Central memory CD4-positive, alpha-beta T cell (primary cell): ENCODE data around the gene AUTS2.
A peak's percentile ranks its signal among the peaks of the same experiment; 100 is the strongest.
"Not testable (repeated sequence)": the region's sequence is repeated elsewhere in the genome, so short reads cannot be mapped to it uniquely, and the experiment has no call there.

Source experiments
- DNase-seq: peaks from one replicate; pipeline ENCODE4 v3.0.0; 2022

AUTS2 gene

DNA sequence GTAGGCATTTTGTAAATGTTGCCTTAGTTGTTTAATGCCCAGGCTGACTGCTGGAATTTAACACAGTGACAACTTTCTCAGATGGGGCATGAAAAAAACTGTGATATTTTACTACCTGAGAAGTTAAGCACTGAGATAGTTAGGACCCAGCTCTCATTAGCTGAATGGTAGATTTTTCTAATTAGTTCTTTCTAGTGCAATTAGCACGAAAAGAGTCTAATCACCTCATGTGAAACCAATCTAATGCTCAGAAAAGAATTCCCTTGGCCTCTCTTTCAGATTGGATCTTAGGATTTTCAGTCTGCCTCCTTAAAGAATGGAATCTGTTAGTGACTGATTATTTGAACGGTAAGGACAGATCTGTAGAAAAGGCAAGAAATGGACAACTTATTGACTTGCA, 743.2 kb downstream of the AUTS2 start:
- DNase-seq: no peak

DNA sequence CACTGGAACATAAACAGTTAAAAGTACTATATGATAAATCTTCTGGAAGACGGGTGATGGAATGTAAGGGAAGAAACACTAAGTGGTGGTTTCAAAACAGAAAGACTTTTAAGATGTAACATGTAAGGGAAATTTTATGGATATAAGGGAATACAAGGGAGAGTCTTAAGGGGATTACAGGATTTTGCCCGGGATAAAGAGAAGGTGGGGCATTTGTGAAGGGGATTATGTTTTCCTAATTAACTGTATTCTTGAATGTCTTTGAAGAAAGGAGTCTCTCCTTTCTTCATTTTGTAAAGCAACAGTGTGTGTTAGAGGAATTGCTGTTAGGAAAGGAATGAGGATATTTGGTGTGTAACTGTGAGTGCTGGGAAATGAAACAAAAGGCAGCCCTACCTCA, 745.2 kb downstream of the AUTS2 start:
- DNase-seq: no peak

DNA sequence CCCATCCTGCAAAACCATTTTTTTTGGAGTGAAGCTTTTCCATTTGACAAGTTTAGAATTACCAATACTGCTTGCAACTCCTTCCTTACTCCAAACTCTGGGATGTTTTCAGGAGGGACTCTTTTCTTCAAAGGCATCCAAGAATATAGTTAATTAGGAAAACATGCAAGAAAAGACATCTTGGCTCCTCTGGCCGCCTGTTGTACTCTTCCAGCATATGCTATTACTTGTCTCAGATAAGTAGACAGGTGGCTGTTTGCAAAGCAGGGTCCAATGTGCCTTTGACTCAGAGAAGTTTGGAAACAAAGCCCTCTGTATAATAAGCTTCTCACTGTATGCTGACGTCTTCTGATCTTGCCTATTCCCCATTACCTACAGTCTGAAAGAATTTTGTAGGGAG, 746.5 kb downstream of the AUTS2 start:
- no peak for DNase-seq

DNA sequence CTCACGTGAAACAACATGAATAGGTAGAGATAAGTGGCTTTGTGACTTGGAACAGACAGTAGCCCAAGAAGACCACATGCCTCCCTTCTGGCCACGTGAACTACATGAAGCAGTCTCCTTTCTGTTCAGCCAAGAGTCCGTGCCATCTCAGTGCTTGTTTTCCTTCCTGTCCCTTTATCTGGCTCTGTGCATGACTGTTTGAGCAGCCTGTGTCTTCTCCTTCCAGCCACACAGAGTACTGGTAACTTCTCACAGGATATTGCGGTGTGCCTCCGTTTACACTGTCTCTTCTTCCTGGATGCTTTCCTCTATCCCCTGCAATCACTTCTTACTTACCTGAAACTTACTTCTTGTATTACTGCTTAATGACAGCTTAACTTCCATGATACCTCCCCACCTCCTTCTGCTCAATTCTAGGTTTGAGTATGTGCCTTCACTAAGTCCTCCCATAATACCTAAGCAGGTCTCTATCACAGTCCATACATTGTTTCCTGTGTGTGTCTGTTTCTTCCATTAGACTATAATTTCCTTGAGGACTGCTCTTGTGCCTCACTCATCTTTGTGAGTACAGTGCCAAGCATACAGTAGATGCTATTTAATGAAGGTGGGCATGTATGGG, 748.7 kb downstream of the AUTS2 start:
- no peak for DNase-seq

DNA sequence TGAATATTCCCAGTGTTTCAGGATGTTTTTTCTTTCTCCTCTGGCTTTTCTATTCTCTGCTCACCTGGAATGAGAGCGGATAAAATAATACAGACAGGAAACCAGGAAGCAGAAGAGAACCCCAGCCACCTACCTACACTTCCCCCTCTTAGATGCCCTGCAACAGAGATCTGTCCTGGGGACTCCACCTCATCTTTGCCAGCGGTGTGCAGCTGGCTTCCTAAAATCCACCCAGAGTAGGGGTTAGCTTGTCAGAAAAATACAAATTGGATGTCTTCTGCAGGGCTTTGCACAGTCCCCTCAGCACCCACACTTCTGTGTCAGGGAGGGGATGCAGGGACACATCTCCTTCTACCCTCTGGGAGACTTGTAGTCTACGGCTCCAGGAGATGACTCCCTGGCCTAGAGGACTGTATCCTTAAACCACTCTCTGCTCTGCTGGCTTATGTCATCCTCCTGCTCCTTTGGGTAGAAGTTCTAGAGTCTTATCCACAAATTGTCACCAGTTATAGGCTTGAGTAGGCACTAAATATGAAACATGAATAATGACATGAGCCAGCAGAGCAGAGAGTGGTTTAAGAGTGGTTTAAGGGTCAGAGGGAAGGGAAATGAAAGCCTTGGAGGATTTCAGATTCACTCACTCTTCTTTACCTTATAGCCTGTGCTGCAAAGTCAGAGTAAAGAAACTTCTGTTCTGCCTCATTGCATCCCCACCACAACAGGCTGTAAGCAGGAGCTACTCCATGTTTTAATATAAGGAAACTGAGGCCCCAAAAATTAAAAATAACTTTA, 749.4 kb downstream of the AUTS2 start:
- DNase-seq: no peak

DNA sequence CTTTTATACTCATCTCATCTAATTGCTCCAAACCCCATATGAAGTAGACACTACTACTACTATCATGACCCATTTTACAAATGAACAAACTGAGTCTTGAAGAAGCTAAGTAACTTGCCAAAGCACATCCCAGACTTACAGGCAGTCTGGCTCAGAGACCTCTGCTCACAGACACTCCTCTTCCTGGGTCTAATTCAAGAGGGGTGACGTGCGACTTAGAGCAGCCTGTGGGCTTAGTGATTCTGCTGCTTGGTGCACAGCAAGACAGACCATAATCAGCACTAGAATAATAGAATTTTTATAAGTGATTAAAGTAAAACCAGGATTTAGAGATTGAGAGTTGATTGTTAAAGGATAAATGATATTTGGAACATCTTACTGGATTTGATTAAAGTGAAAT, 750.8 kb downstream of the AUTS2 start:
- DNase-seq: no peak

DNA sequence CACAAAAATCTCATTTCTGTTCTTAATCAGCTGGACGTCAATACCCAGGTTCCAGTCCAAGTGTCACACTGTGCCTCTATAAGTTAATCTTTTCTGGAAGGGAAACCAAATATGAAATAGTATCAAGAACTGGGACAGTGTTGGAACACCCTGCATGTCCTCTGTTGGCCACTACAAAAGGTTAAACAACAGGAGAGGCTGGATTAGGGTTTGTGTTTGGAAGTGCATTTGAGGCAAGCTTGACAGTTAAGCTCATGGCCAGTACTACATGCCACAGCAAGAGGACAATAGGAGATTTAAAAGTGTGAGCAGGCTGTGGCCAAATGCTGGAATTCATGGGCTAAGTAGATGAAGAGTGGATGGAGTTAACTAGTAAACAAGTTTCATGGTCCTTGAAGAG, 751.5 kb downstream of the AUTS2 start:
- no peak for DNase-seq

GRCh38 chr7:70352088-70352487, 753.8 kb downstream of the AUTS2 start:
- DNase-seq: no peak

DNA sequence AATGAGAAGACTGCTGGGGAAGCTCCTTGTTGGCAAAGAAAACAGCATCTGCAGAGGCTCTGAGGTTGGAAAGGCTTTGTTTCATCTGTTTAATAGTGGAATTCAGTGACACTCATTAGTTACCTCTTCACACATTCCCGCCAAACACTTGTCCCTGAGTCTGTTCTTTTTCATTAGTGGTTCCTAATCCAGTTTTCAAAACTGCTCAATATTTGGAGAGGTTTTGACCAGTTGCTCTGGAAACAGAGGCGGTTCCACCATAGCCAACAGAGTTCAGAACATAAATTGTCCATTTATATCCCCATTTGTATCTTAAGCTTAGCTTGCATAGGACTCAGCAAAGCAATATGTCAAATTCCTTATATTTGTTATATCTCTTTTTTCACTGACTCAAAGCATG, 754.6 kb downstream of the AUTS2 start:
- no peak for DNase-seq

DNA sequence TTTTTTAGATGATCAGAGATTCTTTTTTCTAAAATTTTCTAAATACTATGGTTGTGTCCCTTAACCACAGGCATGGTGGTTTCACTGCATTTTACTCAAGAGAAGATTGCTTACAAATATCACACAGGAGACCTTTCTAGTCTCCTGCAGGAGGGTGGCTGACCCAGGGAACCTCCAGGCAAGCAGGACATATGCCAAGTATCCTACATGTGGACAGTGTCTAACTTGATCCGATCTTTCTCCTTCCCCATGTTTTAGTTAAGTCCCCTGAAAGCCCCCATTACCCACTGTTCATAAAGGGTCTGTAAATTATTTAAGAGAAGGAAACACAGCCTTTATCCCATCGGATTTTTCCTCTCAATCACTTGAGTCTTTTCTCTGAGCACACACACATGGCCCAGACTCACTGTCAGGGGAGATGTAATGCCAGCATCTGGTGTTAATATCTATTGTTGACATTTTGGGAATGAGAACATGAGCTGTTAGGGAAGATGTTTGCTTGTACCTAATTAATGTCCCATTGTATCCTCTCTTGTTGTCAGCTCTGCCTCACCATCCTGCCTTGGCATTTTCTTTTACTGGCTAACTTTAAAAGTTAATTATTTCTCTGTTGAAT, 755.2 kb downstream of the AUTS2 start:
- no peak for DNase-seq

GRCh38 chr7:70353946-70354335, 755.7 kb downstream of the AUTS2 start:
- no peak for DNase-seq

- peak; percentile 12 for DNase-seq
Measured at GRCh38 chr7:70354409-70355169, 756.3 kb downstream of the AUTS2 start.

DNA sequence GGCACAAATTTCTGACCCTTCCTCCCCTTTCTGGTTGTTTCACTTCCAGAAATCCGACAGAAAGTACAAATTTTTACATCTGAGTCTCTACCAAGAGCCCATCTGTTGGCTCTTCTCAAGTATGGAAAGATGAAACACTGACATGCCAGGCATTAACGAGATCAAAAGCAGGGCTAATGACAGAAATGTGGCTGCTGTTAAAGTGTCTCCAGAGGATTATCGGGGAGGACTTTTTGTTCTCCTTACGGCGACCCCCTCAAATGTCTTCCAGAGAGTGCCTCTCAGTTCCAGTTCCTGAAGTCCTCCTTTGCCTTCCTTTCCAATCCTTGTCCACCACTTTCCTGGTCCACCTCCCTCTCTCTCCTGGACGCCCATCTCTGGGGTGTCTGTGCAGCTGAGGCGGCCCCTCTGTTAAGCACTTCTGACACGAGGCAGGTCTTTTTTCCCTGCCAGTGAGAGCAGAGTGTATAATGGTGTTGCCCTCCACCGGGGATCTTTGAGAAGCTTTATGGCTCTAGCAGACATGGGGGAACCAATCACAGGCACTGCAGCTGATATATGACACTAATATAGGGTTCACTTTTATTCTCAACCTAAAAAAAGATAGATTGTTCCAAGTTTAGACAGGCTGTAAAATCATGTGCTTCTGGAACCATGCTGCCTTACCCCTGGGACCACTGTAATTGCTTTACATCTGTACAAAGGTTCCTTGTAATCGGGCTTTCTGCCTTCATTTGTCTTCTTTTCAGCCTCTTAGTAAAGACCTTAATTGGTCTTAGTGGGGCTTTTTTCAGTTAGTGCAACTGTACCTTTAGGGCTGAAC, 757.1 kb downstream of the AUTS2 start:
- no peak for DNase-seq

GRCh38 chr7:70356085-70356786, 758.0 kb downstream of the AUTS2 start:
- no peak for DNase-seq

DNA sequence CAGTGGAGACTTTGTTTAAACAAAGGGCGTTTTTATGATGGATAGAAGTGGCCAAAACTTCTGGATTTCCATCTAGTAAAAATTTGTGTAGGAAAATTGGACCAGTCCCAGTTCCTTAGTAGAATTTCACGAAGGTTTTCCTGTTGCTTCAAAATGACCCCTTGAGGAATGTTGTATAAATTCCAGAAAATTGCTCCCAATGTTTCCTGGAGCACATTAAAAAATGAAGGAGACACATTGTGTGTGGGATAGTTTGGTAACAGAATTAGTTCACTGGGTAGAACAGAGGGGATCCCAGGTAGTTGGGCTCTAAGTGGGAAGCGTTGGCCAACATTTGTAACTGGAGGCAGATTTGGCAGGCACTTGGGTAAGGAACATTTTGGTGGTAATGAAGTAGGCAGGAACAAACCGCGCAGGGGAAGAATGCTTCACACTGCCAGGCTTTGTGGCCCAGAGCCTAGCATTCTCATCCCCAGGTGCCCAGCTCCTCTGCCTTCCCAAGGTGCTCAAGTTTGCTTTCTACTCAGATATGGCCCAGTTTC, 758.6 kb downstream of the AUTS2 start:
- no peak for DNase-seq

DNA sequence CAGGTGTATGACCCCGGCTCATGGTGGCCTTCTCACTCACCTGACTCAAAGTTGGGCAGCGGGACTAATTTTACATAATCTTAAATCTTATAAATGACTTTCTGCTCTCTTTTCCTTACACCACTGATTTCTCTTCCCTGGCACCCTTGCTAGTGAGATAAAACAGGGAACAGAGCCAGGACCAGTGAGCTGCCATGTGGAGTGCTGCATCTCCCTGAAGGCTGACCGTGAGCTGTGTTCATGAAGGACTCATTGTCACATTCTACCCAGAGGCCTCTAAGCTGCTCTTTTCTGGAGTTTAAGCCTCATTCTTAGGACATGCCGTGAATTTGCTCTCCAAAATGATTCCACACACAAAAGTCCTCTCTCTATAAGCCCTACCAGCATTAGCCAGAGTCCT, 762.3 kb downstream of the AUTS2 start:
- DNase-seq: no peak

DNA sequence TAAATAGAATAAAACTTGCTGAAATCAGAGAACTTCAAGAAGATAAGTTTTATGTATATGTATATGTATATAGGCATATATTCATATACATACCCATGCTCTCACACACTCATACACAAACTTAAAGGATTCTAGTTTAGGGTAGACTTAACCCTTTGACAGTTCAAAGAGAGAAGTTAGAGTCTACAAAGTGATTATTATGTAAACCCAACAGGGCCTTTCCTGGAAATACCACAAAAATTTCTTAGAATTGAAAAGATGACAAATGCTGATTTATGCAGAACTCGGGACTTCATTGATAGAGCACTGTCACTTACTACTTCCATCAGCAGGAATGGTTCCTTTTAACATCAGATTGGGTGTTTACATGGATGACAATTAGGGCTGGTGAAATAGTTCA, 763.5 kb downstream of the AUTS2 start:
- no peak for DNase-seq

DNA sequence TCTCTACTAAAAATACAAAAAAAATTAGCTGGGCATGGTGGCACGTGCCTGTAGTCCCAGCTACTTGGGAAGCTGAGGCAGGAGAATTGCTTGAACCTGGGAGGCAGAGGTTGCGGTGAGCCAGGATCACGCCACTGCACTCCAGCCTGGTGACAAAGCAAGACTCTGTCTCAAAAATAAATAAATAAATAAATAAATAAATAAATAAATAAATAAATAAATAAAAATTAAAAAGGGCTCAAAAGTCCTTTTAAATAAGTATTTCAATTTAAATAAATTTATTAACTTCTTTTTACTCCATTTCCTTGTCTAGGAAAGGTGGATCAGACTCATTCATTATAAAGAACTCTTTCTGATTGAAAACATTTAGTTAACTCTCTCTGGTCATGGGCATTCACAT, 766.1 kb downstream of the AUTS2 start:
- not testable (repeated sequence) for DNase-seq

- DNase-seq: no peak
Measured at GRCh38 chr7:70371652-70372051, 773.4 kb downstream of the AUTS2 start.

- DNase-seq: no peak
Measured at GRCh38 chr7:70372768-70373515, 774.7 kb downstream of the AUTS2 start.
